ENCODE results near the gene DDX1.
"Not testable (repeated sequence)": the region's sequence is repeated elsewhere in the genome, so short reads cannot be mapped to it uniquely, and the experiment has no call there.

Gene DDX1

DNA sequence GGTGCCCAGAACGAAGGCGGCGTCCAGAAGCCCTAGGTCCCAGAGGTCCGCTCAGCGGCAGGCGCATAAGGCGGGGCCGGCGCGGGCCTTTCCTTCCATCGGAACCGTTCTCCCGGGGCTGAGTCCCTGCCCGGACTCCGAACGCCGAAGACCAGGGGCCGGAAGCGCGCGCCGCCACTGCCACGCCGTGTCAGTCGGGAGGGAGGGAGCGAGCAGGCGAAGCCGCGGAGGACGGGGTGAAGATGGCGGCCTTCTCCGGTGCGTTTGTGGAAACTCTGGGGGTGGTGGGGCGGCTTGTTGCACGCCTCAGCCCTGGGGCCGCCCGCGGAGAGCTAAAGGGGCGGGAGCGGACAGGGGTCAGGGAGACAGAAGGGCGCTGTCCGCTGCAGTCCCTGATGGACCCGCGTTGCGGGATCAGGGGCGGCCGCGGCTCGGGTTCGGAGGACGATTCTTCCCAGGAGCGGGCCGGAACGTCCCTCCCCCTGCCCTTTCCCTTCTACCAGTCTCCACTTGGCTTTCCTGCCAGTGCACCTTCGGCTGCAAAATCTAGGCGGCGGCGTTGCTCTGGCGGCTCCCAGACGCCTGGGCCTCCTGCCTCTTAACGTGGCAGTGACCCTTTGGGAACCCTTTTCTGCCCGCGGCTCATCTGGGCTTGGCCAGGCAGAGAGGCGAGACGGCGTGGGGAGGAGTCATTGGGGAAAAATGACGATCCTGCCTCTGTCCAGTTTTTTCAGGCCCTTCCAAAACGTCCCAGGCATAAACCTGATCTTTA is at the start of gene DDX1:
DDX1 (plus strand) TSS at position 177 of the 772 bp plus-strand sequence; CDS start at position 243, 66 bp downstream.
- peak; percentile 94 for DNase-seq

- not testable (repeated sequence) for DNase-seq
These were observed 49.4 kb upstream of the DDX1 start for GRCh38 chr2:15542269-15542668.

DNA sequence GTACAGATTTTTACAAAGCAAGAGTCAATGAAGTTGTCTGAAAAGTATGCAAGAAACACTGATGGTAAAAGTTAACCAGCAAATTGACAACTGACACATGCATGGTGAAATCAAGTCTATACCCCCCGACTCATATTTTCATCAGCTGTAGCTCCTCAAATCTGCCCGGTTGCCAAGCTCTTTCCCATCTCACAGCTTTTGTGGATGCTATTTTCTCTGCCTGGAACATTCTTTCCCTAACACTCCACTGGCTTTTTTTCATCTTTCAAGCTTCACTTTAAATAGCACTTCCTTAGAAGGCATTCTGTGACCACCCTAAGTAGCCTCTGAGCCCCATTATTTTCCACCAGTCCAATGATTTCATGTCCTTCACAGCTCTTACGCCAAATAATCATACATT is 48.6 kb upstream of the DDX1 start:
- DNase-seq = no peak

- DNase-seq = no peak
These were observed 48.1 kb upstream of the DDX1 start for GRCh38 chr2:15543541-15543940.

- DNase-seq = no peak
These were observed 47.4 kb upstream of the DDX1 start for GRCh38 chr2:15544227-15544626.

DNA sequence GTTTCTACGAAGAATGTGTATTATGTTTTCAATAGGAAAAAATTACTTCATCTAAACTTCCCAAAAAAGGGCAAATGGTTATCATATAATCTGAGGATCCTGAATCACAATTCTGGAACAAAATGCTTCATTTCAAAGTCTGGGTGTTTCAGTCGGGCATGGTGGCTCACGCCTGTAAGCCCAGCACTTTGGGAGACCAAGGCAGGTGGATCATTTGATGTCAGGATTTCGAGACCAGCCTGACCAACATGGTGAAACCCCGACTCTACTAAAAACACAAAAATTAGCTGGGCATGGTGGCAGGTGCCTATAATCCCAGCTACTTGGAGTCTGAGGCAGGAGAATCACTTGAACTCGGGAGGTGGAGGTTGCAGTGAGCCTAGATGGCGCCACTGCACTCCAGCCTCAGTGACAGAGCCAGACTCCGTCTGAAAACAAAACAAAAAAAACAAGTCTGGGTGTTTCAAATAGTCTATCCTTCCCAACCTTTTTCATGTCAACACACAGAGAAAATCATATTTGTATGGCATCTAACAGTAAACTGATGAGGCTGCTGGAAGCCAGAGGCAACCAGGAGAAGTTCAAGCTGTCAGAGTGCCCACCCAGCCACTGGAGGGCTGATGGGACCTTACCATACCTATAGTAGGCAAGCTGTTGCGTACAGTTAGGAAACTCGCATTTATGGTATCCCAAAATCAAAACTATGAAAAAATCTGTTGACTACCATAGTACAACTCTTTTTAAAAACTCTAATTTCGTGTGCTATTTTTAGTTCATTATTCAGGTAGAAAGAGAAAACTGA is 45.2 kb upstream of the DDX1 start:
- DNase-seq = no peak

GRCh38 chr2:15547115-15547876 is 44.4 kb upstream of the DDX1 start:
- DNase-seq = no peak

DNA sequence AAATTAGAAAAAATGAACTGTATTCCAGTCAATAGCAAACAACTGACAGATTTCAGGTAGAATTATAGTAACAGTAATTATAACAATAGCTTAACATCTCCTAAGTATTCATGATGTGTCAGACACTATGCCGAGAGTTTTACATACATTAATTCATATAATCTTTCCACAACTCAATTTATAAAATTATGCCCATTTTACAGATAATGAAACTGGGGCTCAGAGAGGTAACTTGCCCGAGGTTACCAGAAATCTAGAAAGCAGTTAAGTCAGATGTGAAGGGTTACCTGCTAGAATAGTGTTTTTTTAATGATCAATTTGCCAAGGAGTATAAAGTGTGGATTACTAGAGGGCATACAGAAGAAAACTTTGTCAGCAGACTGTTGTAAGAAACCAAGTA is 42.7 kb upstream of the DDX1 start:
- no peak for DNase-seq

DNA sequence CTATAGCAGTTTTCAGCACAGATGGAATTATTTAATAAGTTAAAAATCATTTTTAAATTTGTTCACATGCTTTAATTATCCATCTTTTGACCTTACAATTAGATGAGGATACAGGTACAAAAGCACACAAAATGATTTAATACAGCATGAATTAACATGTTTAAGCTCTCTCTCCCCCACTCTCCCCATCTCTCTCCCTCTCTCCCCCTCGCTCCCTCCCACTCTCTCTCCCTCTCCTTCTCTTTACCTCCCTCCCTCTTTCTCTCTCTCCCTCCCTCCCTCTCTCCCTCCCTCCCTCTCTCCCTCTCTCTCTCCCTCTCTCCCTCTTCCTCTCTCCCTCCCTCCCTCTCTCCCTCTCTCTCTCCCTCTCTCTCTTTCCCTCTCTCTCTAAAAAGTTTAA is 38.1 kb upstream of the DDX1 start:
- no peak for DNase-seq

DNA sequence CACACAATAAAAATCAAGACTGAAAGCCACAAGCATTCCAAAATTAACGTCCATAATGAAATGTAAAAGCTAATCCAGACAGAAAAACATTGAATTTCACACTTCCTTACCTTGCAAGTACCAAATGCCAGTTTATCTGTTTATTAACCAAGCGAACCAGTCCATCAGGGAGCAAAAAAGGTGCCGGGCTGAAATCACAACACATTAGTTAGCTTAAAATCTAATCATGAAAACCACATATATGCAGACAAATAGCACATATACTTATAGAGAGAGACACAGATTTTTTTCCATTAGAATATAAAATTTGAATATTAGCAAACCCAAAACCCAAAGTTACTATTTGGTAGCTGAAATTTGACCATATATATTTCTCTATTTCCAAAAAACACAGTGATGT is 37.7 kb upstream of the DDX1 start:
- DNase-seq = no peak

GRCh38 chr2:15554525-15555218 is 37.0 kb upstream of the DDX1 start:
- no peak for DNase-seq

- DNase-seq = no peak
These were observed 35.9 kb upstream of the DDX1 start for GRCh38 chr2:15555760-15556193.

GRCh38 chr2:15556311-15556930 is 35.2 kb upstream of the DDX1 start:
- DNase-seq = no peak

- DNase-seq = no peak
These were observed 33.8 kb upstream of the DDX1 start for GRCh38 chr2:15557887-15558311.

GRCh38 chr2:15559379-15560139 is 32.1 kb upstream of the DDX1 start:
- no peak for DNase-seq

GRCh38 chr2:15560140-15560987 is 31.3 kb upstream of the DDX1 start:
- DNase-seq = peak; percentile 61

- peak; percentile 95 for DNase-seq
These were observed 30.6 kb upstream of the DDX1 start, which contains the start of gene NBAS for GRCh38 chr2:15560988-15561573. Gene NBAS, minus strand, starts transcription at chr2:15561334. Its CDS starts 30 bp downstream, at chr2:15561304.

- DNase-seq = peak; percentile 61
These were observed 29.9 kb upstream of the DDX1 start for GRCh38 chr2:15561574-15562344.
